ENCODE measurements around the gene ISCU. TPM values are rescaled to one million over a fixed set of nuclear protein-coding genes. Genes with fewer than 3 reads are reported as not detected.

Gene ISCU
- total and polyA plus RNA-seq, 2 donors (not counting 3 experiments of a cell fraction or from before 2014, with no cell fraction given), result 74.8 to 78.6 TPM

DNA sequence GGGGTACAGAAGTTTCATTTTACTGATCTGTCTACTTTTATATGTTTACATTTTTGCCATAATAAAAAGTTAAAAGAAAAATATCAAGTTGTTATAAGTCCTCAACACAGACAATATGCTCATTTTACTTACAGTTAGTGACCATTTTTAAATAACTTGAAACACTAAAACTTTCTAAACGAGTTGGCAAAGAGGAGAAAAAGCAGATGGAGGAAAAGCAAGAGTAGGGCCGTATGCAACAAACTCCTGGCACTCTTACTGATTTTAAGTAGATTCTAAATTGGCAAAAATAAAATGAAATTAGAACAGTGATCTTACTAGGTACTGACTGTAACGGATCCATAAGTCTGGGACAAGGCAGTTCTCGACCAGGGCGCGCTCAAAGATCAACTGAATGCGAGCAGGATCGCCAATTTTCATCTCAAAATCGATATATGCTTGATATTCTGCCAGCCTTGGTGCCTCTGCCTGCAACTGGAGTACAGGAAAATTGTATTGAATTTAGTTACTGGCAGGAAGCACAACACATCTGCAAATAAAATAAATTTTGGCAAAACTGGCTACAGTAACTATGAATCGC is 23.7 kb upstream of the ISCU start:
- H3K9ac ChIP-seq (replicated peaks; ENCODE audit: extremely low read depth, insufficient read depth, low read length), result no peak overlapping the region
- H3K9me3 ChIP-seq (replicated peaks; ENCODE audit: control insufficient read depth, insufficient read depth, low read length), result no peaks in the 10 kb centered on the region
- BruUV-seq (replicated peaks), result no TSS peak
- ChIA-PET CTCF (no interaction called here), POLR2A (no interaction called here)
- no peaks in the 10 kb centered on the region for H3K4me1 ChIP-seq (ENCODE audit: control insufficient read depth, extremely low read depth, insufficient read depth, low read length)
- no peak for FAIRE-seq
- intact Hi-C loops (cut with micrococcal nuclease), result no loop called here
- H3K27ac ChIP-seq (ENCODE audit: insufficient read depth, low read depth, low read length), result no peak overlapping the region
- peaks cover 9 to 29% of the 10 kb centered on the region in 2 experiments for H3K36me3 ChIP-seq (ENCODE audit: control insufficient read depth in 2 of 2, extremely low read depth in 1 of 2, insufficient read depth in 2 of 2, low read length in 2 of 2)
- dilution Hi-C loops (cut with MboI; ENCODE audit: extremely low pct_ligation_motif_present, low sequenced_read_pairs), result no loop called here
- H3K9me1 ChIP-seq (replicated peaks; ENCODE audit: control insufficient read depth, extremely low read depth, insufficient read depth, low read length), result no peaks in the 10 kb centered on the region
- no peaks in the 10 kb centered on the region for H3K27me3 ChIP-seq (ENCODE audit: control insufficient read depth in 2 of 2, insufficient read depth in 2 of 2, low read length in 2 of 2)
- H2AFZ ChIP-seq (ENCODE audit: low read depth, low read length), result no peak overlapping the region
- H3K4me2 ChIP-seq (ENCODE audit: insufficient read depth, low read length), result no peak overlapping the region
- no peak overlapping the region for H3K4me3 ChIP-seq (replicated peaks in 1 of 3; ENCODE audit: insufficient read depth in 1 of 3, low read depth in 1 of 3, low read length in 3 of 3)
- H4K20me1 ChIP-seq (replicated peaks; ENCODE audit: control insufficient read depth, extremely low read depth, insufficient read depth, low read length), result no peaks in the 10 kb centered on the region
- DNase-seq (ENCODE audit: low read depth, low spot score), result no peak
- H3K79me2 ChIP-seq (ENCODE audit: control insufficient read depth, insufficient read depth, low read length), result peaks cover 33% of the 10 kb centered on the region
- TF ChIP-seq MYC (IDR thresholded peaks at IDR 0.05; ENCODE audit: low read depth, low read length), result no peak

- ChIA-PET CTCF (no interaction called here), POLR2A (no interaction called here)
- H3K9me1 ChIP-seq (replicated peaks; ENCODE audit: control insufficient read depth, extremely low read depth, insufficient read depth, low read length), result no peaks in the 10 kb centered on the region
- no peak overlapping the region for H3K4me3 ChIP-seq (replicated peaks in 1 of 3; ENCODE audit: insufficient read depth in 1 of 3, low read depth in 1 of 3, low read length in 3 of 3)
- dilution Hi-C loops (cut with MboI; ENCODE audit: extremely low pct_ligation_motif_present, low sequenced_read_pairs), result no loop called here
- FAIRE-seq (no peak), DNase-seq (ENCODE audit: low read depth, low spot score) (no peak)
- peaks cover 34% of the 10 kb centered on the region for H3K79me2 ChIP-seq (ENCODE audit: control insufficient read depth, insufficient read depth, low read length)
- H3K4me1 ChIP-seq (ENCODE audit: control insufficient read depth, extremely low read depth, insufficient read depth, low read length), result no peaks in the 10 kb centered on the region
- no peak for TF ChIP-seq FOS (IDR thresholded peaks at IDR 0.05; ENCODE audit: borderline replicate concordance, insufficient read depth, low read length)
- no peaks in the 10 kb centered on the region for H3K27me3 ChIP-seq (ENCODE audit: control insufficient read depth in 2 of 2, insufficient read depth in 2 of 2, low read length in 2 of 2)
- intact Hi-C loops (cut with micrococcal nuclease), result no loop called here
- H3K4me2 ChIP-seq (ENCODE audit: insufficient read depth, low read length), result no peak overlapping the region
- H3K9me3 ChIP-seq (replicated peaks; ENCODE audit: control insufficient read depth, insufficient read depth, low read length), result no peaks in the 10 kb centered on the region
- no peak overlapping the region for H2AFZ ChIP-seq (ENCODE audit: low read depth, low read length)
- no peak overlapping the region for H3K27ac ChIP-seq (ENCODE audit: insufficient read depth, low read depth, low read length)
- H3K36me3 ChIP-seq (ENCODE audit: control insufficient read depth in 2 of 2, extremely low read depth in 1 of 2, insufficient read depth in 2 of 2, low read length in 2 of 2), result peaks cover 9 to 26% of the 10 kb centered on the region in 2 experiments
- no peak overlapping the region for H3K9ac ChIP-seq (replicated peaks; ENCODE audit: extremely low read depth, insufficient read depth, low read length)
- BruUV-seq (replicated peaks), result no TSS peak
- no peaks in the 10 kb centered on the region for H4K20me1 ChIP-seq (replicated peaks; ENCODE audit: control insufficient read depth, extremely low read depth, insufficient read depth, low read length)
These were observed 20.1 kb upstream of the ISCU start for GRCh38 chr12:108542320-108542719.
